Stomach (tissue), 4 donors: ENCODE data around the gene RP9.

Experiments used
- CTCF ChIP-seq, 7 experiments: fragments of 450-650 bp in 4 of 7; fragments of 200-600 bp in 3 of 7; sonication (generic) in 3 of 7; IDR thresholded peaks; one replicate each; pipeline ENCODE4 v1.5.1; 2016 to 2019; ENCODE audit warnings: antibody characterized with exemption in 7 of 7, control low read depth in 2 of 7, mild to moderate bottlenecking in 1 of 7
- POLR2A ChIP-seq, 4 donors: fragments of 450-650 bp; IDR thresholded peaks; one replicate each; pipeline ENCODE4 v1.6.1; 2016; ENCODE audit warnings: antibody characterized with exemption in 4 of 4, control low read depth in 2 of 4, mild to moderate bottlenecking in 1 of 4, moderate library complexity in 1 of 4

GRCh38 chr7:33066771-33067170 lies 42.4 kb downstream of the RP9 start:
- TF ChIP-seq POLR2A (IDR thresholded peaks at IDR 0.05) = no peak
- no peak for TF ChIP-seq CTCF (IDR thresholded peaks at IDR 0.05)
